ENCODE measurements around the gene GNG7. TPM values are rescaled to one million over a fixed set of nuclear protein-coding genes. Genes with fewer than 3 reads are reported as not detected.
A peak's percentile ranks its signal among the peaks of the same experiment; 100 is the strongest.

Gene GNG7

DNA sequence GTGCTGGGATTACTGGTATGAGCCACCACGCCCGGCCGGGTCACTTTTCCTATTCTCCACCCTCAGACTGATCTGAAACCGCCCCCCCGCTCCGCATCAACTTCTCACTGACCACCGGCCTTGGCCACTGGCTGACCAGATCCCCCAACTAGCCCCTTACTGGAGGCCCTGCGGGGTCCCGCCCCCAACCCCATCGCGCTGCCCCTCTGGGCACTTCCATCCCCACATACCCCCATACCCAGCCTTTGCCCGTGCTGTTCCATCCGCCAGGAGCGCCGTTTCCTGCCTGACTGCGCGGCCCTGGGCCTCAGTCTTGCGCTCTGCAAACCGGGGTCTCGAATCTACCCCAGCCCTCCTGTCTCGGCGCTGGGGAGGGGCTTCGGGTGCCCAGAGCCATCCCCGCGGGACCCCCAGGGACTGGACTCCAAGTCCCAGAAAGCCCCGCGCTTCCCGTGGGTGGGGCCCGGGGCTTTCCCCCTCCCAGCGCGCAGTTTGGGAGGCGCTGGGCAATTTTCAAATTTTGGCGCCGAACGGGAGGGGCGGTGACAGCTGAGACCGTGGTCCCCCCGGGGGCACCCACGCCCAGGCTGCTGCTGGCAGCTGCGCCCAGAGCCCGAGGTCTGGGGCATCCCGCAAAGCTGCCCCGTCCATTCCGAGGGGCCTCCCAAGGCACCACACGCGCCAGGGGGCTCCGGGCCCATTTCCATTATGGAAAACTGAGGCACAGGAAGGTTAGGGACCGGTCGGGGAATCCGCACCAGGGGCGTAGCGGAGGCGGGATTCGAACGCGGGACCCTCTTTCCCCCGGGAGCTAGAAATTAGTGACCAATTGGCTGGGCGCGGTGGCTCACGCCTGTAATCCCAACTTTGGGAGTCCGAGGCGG, 240.5 kb downstream of the GNG7 start:
- Histone ChIP-seq H3K27me3 (ENCODE audit: control insufficient read depth, insufficient read depth, low read length) (no peaks in the 10 kb centered on the region), H3K4me2 (ENCODE audit: low read length) (peak overlapping the region; percentile 98), H3K9ac (ENCODE audit: low read depth, low read length) (peak overlapping the region; percentile 82), H3K36me3 (ENCODE audit: insufficient read depth, low read length) (no peaks in the 10 kb centered on the region), H3K4me3 (ENCODE audit: low read length) (peak overlapping the region; percentile 87), H3K4me1 (ENCODE audit: control insufficient read depth, insufficient read depth, low read length) (peaks cover 14% of the 10 kb centered on the region), H3K9me3 (replicated peaks; ENCODE audit: low read length) (no peaks in the 10 kb centered on the region)

Small RNAs within 50 kb of the gene (small RNA-seq; reads per million reads assigned to genes)
- gene MIR7850 (not detected), gene RN7SL121P (not detected), gene RNU6-993P (not detected)
